ENCODE data around the gene TESK1.

TESK1 gene

GRCh38 chr9:35599763-35600604 lies 5.1 kb upstream of the TESK1 start:
- no peak for DNase-seq (ENCODE audit: low read depth)
- TF ChIP-seq CTCF (IDR thresholded peaks at IDR 0.05; ENCODE audit: low read depth, low read length, missing control alignments): no peak
- no peak overlapping the region for H3K4me3 ChIP-seq (ENCODE audit: low read depth, low read length)
- in situ Hi-C loops (cut with HindIII; ENCODE audit: low sequenced_read_pairs): loop anchor here (10.0 kb wide), 1 partner anchor 75 kb away; the partner anchor contains the start of gene CA9

GRCh38 chr9:35603506-35603985 lies 1.5 kb upstream of the TESK1 start:
- in situ Hi-C loops (cut with HindIII; ENCODE audit: low sequenced_read_pairs): loop anchor here (10.0 kb wide), 1 partner anchor 71 kb away; the partner anchor contains the start of gene CA9
- no peak for TF ChIP-seq CTCF (IDR thresholded peaks at IDR 0.05; ENCODE audit: low read depth, low read length, missing control alignments)
- peak overlapping the region; percentile 40 for H3K4me3 ChIP-seq (ENCODE audit: low read depth, low read length)
- no peak for DNase-seq (ENCODE audit: low read depth)

- in situ Hi-C loops (cut with HindIII; ENCODE audit: low sequenced_read_pairs): loop anchor here (10.0 kb wide), 1 partner anchor 71 kb away; the partner anchor contains the start of gene CA9
- H3K4me3 ChIP-seq (ENCODE audit: low read depth, low read length): peak overlapping the region; percentile 64
- TF ChIP-seq CTCF (IDR thresholded peaks at IDR 0.05; ENCODE audit: low read depth, low read length, missing control alignments): peak; percentile 94
- DNase-seq (ENCODE audit: low read depth): peak; percentile 99
Observed at GRCh38 chr9:35603986-35604577, 980 bp upstream of the TESK1 start.

GRCh38 chr9:35605351-35606137 lies 482 bp downstream of the TESK1 start:
- in situ Hi-C loops (cut with HindIII; ENCODE audit: low sequenced_read_pairs): loop anchor here (10.0 kb wide), 1 partner anchor 69 kb away; the partner anchor contains the start of gene CA9
- no peak for DNase-seq (ENCODE audit: low read depth)
- peak overlapping the region; percentile 64 for H3K4me3 ChIP-seq (ENCODE audit: low read depth, low read length)
- TF ChIP-seq CTCF (IDR thresholded peaks at IDR 0.05; ENCODE audit: low read depth, low read length, missing control alignments): no peak

- no peak for DNase-seq (ENCODE audit: low read depth)
- H3K4me3 ChIP-seq (ENCODE audit: low read depth, low read length): peak overlapping the region; percentile 64
- in situ Hi-C loops (cut with HindIII; ENCODE audit: low sequenced_read_pairs): loop anchor here (10.0 kb wide), 1 partner anchor 69 kb away; the partner anchor contains the start of gene CA9
- no peak for TF ChIP-seq CTCF (IDR thresholded peaks at IDR 0.05; ENCODE audit: low read depth, low read length, missing control alignments)
Observed at GRCh38 chr9:35606138-35606504, 1.1 kb downstream of the TESK1 start.

GRCh38 chr9:35606726-35607125 lies 1.7 kb downstream of the TESK1 start:
- DNase-seq (ENCODE audit: low read depth): no peak
- H3K4me3 ChIP-seq (ENCODE audit: low read depth, low read length): no peak overlapping the region
- in situ Hi-C loops (cut with HindIII; ENCODE audit: low sequenced_read_pairs): loop anchor here (10.0 kb wide), 1 partner anchor 68 kb away; the partner anchor contains the start of gene CA9
- TF ChIP-seq CTCF (IDR thresholded peaks at IDR 0.05; ENCODE audit: low read depth, low read length, missing control alignments): no peak
